AG04450 (cell line): ENCODE data around the gene PIP5K1B. TPM values are rescaled to one million over a fixed set of nuclear protein-coding genes. Genes with fewer than 3 reads are reported as not detected.
"Not testable (repeated sequence)": the region's sequence is repeated elsewhere in the genome, so short reads cannot be mapped to it uniquely, and the experiment has no call there.

Experiments used
- CTCF ChIA-PET: fragments of 300-600, 350-600 bp; formaldehyde crosslinking; extraction: SDS; loops from one replicate; lab custom pipeline; 2022; ENCODE audit warnings: antibody characterized with exemption, inconsistent platforms; lab: Charles Lee
- POLR2A ChIA-PET: fragments of 350-600 bp; formaldehyde crosslinking; extraction: SDS; loops from one replicate; lab custom pipeline; 2021; ENCODE audit warnings: antibody characterized with exemption, inconsistent platforms; lab: Yijun Ruan, JAX
- DNase-seq: peaks from one replicate; pipeline ENCODE4 v3.0.0-alpha.2; 2011; ENCODE audit warnings: low read depth, low spot score
- H3K27ac ChIP-seq: one replicate; pipeline ENCODE4 v1.5.1; 2012; ENCODE audit warnings: low read depth, low read length, control low read depth
- H3K27me3 ChIP-seq: one replicate; pipeline ENCODE4 v1.6.0; 2012; ENCODE audit warnings: low read length; ENCODE audit not compliant: control insufficient read depth, insufficient read depth
- H3K4me3 ChIP-seq: 2 replicates; pipeline ENCODE4 v1.5.1; 2011; ENCODE audit warnings: mild to moderate bottlenecking, low read depth, low read length, control low read depth
- H3K9me3 ChIP-seq: 2 replicates; pipeline ENCODE4 v1.5.1; 2012; ENCODE audit warnings: low read length; ENCODE audit not compliant: control insufficient read depth, insufficient read depth
- CTCF ChIP-seq: IDR thresholded peaks from 2 replicates; pipeline ENCODE4 v1.5.1; 2011; ENCODE audit warnings: low read depth, low read length, control low read depth, inconsistent platforms
- polyA plus RNA-seq: library from polyadenylated mRNA; depleted of rRNA; stranded (reverse); fragments of >200 nt; gene quantifications from 2 replicates; pipeline ENCODE4 v1.2.3, GENCODE V29; 2011

The PIP5K1B gene
- polyA plus RNA-seq, 1 experiment = not detected

GRCh38 chr9:68690088-68690487 is 15.0 kb upstream of the PIP5K1B start:
- no peak overlapping the region for H3K4me3 ChIP-seq
- no peaks in the 10 kb centered on the region for H3K27me3 ChIP-seq
- H3K9me3 ChIP-seq = no peaks in the 10 kb centered on the region
- no peak overlapping the region for H3K27ac ChIP-seq
- DNase-seq = no peak
- POLR2A ChIA-PET = no interaction called here
- no peak for TF ChIP-seq CTCF
- CTCF ChIA-PET = no interaction called here

- Histone ChIP-seq H3K9me3 (no peaks in the 10 kb centered on the region), H3K4me3 (no peak overlapping the region), H3K27me3 (no peaks in the 10 kb centered on the region), H3K27ac (no peak overlapping the region)
- TF ChIP-seq CTCF = no peak
- ChIA-PET POLR2A (no interaction called here), CTCF (no interaction called here)
- DNase-seq = no peak
These were observed 12.5 kb upstream of the PIP5K1B start for GRCh38 chr9:68692519-68692918.

GRCh38 chr9:68694125-68694524 is 10.9 kb upstream of the PIP5K1B start:
- ChIA-PET CTCF (no interaction called here), POLR2A (no interaction called here)
- Histone ChIP-seq H3K27ac (no peak overlapping the region), H3K27me3 (no peaks in the 10 kb centered on the region), H3K9me3 (no peaks in the 10 kb centered on the region), H3K4me3 (no peak overlapping the region)
- TF ChIP-seq CTCF = no peak
- DNase-seq = no peak

GRCh38 chr9:68697851-68698250 is 7.2 kb upstream of the PIP5K1B start:
- ChIA-PET CTCF (no interaction called here), POLR2A (no interaction called here)
- Histone ChIP-seq H3K27ac (no peak overlapping the region), H3K4me3 (no peak overlapping the region), H3K9me3 (no peaks in the 10 kb centered on the region), H3K27me3 (no peaks in the 10 kb centered on the region)
- DNase-seq = no peak
- no peak for TF ChIP-seq CTCF

- H3K4me3 ChIP-seq = no peak overlapping the region
- H3K27me3 ChIP-seq = peaks cover 8% of the 10 kb centered on the region
- no peak for DNase-seq
- CTCF ChIA-PET = no interaction called here
- POLR2A ChIA-PET = no interaction called here
- no peak for TF ChIP-seq CTCF
- H3K9me3 ChIP-seq = no peaks in the 10 kb centered on the region
- H3K27ac ChIP-seq = no peak overlapping the region
These were observed 6.0 kb upstream of the PIP5K1B start for GRCh38 chr9:68698943-68699509.

GRCh38 chr9:68699625-68700024 is 5.4 kb upstream of the PIP5K1B start:
- H3K4me3 ChIP-seq, H3K27ac ChIP-seq, CTCF ChIA-PET, DNase-seq, H3K9me3 ChIP-seq, POLR2A ChIA-PET: not testable (repeated sequence)
- H3K27me3 ChIP-seq = peaks cover 14% of the 10 kb centered on the region
